ENCODE results near the gene C22orf42. TPM values are rescaled to one million over a fixed set of nuclear protein-coding genes. Genes with fewer than 3 reads are reported as not detected.
A peak's percentile ranks its signal among the peaks of the same experiment; 100 is the strongest.

Gene C22orf42
- total RNA-seq, 1 donor from 2014 or later = not detected

DNA sequence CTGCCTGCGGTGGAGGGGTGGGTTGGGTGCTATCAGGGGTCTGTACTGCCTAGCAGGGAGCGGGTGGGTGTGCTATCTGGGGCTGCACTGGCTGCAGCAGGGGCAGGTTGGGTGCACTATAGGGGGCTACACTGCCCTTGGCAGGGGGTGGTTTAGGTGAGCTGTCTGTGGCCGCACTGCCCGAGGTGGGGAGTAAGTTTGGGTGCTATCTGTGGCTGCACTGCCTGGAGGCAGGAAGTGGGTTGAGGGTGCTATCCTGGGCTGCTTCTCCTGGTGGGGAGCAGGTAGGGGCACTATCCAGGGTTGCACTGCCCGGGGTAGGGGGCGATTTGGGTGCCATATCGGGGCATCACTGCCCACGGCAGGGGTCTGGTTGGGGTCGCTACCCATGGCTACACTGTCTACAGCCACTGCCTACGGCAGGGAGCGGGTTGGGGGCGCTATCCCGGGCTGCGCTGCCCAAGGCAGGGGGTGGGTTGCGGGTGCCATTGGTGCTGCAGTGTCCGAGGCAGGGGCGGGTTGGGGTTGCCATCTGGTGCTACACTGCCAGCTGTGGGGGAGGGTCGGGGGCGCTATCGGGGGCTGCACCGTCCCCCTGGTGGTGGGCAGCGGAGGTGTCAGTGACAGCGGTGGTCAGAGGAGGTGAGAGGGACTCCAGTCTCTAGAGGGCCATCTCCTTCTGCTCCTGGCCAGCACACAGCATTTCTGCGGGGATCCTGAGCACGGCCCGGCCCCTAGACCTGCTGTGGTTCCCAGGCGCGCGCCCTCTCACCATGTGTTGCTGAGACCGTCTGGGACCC lies 47.1 kb upstream of the C22orf42 start:
- no peak for ATAC-seq
- no peak for DNase-seq
- Histone ChIP-seq H3K27ac (no peak overlapping the region), H3K4me1 (peaks cover 13% of the 10 kb centered on the region), H3K9me3 (no peaks in the 10 kb centered on the region), H3K4me3 (no peak overlapping the region), H3K27me3 (ENCODE audit: low read depth) (peaks cover 29% of the 10 kb centered on the region), H3K36me3 (no peaks in the 10 kb centered on the region)
- intact Hi-C loops (cut with DNase I) = no loop called here
- TF ChIP-seq, protein P1, sequence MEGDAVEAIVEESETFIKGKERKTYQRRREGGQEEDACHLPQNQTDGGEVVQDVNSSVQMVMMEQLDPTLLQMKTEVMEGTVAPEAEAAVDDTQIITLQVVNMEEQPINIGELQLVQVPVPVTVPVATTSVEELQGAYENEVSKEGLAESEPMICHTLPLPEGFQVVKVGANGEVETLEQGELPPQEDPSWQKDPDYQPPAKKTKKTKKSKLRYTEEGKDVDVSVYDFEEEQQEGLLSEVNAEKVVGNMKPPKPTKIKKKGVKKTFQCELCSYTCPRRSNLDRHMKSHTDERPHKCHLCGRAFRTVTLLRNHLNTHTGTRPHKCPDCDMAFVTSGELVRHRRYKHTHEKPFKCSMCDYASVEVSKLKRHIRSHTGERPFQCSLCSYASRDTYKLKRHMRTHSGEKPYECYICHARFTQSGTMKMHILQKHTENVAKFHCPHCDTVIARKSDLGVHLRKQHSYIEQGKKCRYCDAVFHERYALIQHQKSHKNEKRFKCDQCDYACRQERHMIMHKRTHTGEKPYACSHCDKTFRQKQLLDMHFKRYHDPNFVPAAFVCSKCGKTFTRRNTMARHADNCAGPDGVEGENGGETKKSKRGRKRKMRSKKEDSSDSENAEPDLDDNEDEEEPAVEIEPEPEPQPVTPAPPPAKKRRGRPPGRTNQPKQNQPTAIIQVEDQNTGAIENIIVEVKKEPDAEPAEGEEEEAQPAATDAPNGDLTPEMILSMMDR (IDR thresholded peaks at IDR 0.05) = no peak

DNA sequence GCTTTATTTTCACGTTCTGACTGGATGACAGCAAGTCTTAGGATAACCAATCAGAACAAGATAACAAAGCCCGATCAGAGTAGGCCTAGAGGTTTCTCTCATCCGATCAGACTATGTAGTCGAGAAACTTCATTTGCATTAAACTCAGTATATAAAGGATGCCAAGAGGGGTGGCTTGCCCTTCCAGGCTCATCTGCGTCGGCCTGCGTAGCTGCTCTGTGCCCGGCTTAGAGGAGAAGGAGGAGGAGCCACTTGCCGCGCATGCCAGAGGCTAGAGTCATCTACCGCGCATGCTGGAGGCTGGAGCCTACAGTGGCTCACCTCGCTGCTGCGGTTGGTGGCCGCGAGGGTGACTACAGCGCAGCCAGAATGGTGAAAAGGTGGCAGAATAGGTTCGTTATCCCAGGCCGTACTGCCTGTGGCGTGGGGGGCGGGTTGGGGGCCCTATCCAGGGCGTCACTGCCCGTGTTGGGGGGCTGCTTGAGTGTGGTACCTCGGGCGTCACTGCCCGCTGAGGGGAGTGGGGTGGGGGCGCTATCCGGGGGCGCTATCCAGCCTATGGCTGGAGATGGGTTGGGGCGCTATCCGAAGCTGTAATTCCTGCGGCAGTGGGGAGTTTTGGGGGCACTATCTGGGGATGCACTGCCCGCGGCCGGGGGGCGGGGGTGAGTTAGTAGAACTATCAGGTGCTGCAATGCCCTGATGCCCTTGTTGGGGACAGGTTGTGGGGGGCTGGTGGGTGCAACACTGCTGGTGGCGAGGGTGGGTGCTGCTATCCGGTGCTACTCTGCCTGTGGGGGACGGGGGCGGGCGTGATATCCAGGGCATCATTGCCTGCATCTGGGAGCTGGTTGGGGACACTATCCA lies 46.0 kb upstream of the C22orf42 start, which contains the start of gene RFPL2:
Gene RFPL2, minus strand, starts transcription at position 218 of the 867 bp plus-strand sequence. CDS start 2,622 bp downstream, outside the sequence.
- H3K27ac ChIP-seq = no peak within 1 kb of the TSS
- H3K4me3 ChIP-seq = peak within 1 kb of the TSS; percentile 33
- peaks cover 13% of the 10 kb centered on the region for H3K4me1 ChIP-seq
- H3K36me3 ChIP-seq = no peaks in the 10 kb centered on the region
- H3K9me3 ChIP-seq = no peaks in the 10 kb centered on the region
- ATAC-seq (peak; percentile 67 to 74), DNase-seq (peak; percentile 69)
- intact Hi-C loops (cut with DNase I) = no loop called here
- H3K27me3 ChIP-seq (ENCODE audit: low read depth) = peaks cover 29% of the 10 kb centered on the region
- TF ChIP-seq, protein P1 (IDR thresholded peaks at IDR 0.05) = no peak

DNA sequence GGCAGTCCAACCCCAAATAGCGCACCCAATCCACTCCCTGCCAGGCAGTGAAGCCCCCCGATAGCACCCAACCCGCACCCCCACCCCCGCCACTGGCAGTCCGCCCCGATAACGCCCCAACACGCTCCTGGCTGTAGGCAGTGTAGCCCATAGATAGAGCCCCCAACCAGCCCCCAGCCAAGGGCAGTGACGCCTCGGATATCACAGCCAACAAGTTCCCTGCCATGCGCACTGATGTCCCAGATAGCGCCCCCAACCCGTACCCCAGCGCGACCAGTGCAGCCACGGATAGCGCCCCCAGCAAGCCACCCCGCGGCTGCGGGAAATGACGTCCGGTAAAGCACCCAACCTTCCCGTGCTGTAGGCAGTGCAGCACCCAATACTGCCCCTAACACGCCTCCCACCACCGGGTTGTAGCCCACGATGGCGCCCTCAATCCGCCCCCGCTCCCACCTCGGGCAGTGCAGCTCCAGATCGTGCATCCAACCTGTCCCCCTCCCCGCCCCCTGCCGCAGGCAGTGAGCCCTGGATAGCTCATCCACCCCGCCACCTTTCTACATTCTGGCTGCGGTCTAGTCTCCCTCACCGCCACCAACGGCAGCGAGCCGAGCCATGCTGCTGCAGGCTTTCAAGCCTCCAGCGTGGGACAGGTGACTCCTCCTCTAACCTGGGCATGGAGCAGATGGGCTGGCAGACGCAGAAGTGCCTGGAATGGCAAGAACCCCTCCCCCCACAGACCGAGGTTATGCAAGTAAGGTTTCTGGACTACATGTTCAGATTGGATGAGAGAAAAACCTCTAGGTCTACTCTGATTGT lies 45.1 kb upstream of the C22orf42 start:
- intact Hi-C loops (cut with DNase I) = no loop called here
- H3K27ac ChIP-seq = no peak overlapping the region
- peak; percentile 2 to 18 for ATAC-seq
- peaks cover 32% of the 10 kb centered on the region for H3K27me3 ChIP-seq (ENCODE audit: low read depth)
- H3K4me3 ChIP-seq = peak overlapping the region; percentile 33
- TF ChIP-seq, protein P1 (IDR thresholded peaks at IDR 0.05) = no peak
- peaks cover 13% of the 10 kb centered on the region for H3K4me1 ChIP-seq
- DNase-seq = no peak
- H3K9me3 ChIP-seq = no peaks in the 10 kb centered on the region
- no peaks in the 10 kb centered on the region for H3K36me3 ChIP-seq

DNA sequence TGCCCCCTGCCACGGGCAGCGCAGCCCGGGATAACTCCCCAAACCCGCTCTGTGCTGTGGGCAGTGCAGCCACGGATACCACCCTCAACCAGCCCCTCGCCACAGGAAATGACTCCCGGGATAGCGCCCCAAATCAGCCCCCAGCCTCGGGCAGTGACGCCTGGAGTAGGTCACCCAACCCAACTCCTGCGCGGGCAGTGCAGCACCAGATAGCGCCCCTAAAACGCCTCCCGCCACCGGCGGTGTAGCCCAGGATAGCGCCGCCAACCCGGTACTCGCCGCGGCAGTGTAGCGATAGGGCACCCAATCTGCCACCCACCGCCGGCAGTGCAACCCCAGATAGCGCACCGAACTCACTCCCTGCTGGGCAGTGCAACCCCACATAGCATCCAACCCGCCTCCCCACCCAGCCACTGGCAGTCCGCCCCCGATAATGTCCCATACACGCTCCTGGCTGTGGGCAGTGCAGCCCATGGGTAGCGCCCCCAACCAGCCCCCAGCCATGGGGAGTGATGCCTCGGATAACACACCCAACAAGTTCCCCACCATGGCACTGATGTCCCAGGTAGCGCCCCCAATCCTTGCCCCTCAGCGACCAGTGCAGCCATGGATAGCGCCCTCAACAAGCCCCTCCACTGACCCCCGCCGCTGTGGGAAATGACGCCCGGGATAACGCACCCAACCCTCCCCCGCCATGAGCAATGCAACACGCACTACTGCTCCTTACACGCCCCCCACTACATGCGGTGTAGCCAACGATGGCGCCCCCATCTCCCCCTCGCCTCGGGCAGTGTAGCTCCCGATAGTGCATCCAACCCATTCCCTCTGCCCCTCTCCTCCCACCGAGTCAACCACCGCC lies 44.3 kb upstream of the C22orf42 start:
- H3K4me3 ChIP-seq = peak overlapping the region; percentile 44
- no peak overlapping the region for H3K27ac ChIP-seq
- TF ChIP-seq, protein P1 (IDR thresholded peaks at IDR 0.05) = no peak
- no peaks in the 10 kb centered on the region for H3K36me3 ChIP-seq
- no peak for DNase-seq
- intact Hi-C loops (cut with DNase I) = no loop called here
- peak; percentile 6 to 30 for ATAC-seq
- H3K4me1 ChIP-seq = peaks cover 13% of the 10 kb centered on the region
- H3K9me3 ChIP-seq = no peaks in the 10 kb centered on the region
- peaks cover 39% of the 10 kb centered on the region for H3K27me3 ChIP-seq (ENCODE audit: low read depth)
